ENCODE data around the gene CDC34. TPM values are rescaled to one million over a fixed set of nuclear protein-coding genes. Genes with fewer than 3 reads are reported as not detected.

Gene CDC34
- polyA plus RNA-seq, 1 donor: 69.0 TPM

DNA sequence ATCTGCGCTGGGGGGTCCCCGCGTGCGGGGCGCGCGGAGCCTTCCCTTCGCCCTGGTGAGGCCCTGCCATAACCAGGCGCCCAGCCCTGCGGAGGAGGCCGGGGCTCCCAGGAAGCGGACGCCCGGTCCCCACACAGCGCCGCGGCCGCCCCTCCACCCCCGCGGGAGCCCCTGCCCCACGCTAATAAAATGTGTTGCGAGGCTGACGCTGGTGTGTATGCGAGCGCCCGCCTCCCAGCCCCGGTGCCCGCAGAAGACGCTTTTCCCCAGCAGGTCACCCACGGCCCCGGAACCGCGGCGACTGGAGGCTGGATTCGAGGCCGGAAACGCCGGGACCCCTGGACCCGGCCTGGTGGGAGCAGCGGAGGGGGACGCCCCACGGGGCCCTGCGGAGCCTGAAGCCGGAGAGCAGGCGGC, 12.1 kb upstream of the CDC34 start:
- no peak for DNase-seq (ENCODE audit: low read depth)

DNA sequence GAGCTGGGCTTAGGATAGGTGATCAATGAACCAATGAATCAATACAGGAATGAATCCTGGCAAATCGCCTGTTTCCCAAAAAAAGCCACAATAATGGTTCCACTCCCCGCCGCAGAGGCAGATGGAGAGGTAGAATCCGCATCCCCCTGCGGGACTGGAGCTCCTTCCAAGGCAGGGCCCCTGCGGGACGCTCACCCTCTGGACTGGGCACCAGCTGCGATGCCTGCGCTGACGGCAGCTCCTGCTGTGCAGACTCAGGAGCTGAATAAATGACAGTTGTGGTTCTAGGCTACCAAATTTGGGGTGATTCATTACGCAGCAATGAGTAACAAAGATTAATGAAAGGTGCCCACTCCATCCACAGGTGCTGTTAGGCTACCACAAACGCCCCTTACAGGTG, 8.8 kb upstream of the CDC34 start:
- DNase-seq (ENCODE audit: low read depth): no peak

DNA sequence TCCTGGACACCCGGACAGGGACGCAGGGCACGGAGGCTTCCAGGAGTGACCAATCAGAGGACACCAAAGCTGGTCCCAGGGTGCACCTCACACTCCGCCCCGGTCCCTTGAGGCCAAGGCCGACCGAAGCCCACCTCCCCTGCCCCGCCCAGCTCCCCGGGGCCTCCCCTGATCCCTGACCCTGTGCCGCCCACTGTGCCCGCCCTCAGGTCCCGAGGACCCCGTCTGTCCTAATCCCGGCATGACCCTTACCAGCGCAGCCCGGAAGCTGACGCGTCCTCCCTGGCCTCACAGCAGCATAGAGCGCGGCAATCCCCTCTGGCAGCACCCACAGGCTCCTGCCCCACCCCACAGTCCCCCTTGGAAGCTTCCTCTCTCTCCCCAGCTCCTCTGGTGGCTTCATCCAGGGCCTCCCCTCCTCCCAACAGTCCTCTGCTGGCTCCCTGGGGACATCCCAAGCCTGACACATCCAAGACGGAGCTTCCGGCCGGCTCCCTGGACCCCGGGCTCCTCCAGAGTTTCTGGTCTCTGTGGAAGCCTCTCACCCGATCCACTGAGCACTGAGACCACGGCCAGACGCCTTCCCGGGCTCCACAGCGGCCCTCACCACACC, 7.4 kb upstream of the CDC34 start:
- no peak for DNase-seq (ENCODE audit: low read depth)

DNA sequence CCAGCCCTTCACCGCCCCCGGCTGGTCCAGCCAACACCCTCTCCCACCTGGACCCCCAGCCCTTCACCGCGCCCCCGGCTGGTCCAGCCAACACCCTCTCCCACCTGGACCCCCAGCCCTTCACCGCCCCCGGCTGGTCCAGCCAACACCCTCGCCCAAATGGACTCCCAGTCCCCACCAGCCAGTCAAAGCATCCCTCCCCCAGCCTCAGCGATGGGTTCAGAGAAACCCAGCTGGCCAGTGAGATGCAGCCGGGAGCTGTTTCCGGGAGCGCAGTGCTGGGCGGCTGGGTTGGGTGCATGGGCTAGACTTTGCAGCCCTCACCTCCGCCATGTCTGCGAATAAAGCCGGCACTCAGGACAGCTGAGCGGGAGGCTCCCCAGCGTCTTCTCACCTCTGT, 6.5 kb upstream of the CDC34 start:
- no peak for DNase-seq (ENCODE audit: low read depth)

DNA sequence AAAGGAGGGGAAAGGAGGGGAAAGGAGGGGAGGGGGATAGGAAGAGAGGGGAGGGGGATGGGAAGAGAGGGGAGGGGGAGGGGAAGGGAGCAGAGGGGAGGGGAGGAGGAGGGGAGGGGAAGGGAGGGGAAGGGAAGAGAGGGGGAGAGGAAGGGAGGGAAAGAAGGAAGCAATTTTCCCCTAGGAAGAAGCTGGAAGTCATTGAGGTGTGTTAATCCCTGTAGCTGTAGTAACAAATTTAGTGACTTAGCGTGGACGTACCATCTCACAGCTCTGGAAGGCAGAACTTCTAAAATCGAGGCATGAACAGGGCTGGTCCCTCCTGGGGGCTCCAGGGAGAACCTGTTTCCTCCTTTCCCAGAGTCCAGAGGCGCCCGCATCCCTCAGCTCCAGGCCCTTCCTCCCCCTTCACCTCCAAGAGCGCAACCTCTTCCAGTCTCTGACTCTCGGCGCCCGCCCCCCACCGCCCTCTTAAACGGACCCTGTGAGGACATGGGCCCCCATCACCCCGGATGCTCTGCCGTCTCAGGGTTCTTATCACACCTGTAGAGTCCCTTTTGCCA, 5.6 kb upstream of the CDC34 start:
- DNase-seq (ENCODE audit: low read depth): no peak

DNA sequence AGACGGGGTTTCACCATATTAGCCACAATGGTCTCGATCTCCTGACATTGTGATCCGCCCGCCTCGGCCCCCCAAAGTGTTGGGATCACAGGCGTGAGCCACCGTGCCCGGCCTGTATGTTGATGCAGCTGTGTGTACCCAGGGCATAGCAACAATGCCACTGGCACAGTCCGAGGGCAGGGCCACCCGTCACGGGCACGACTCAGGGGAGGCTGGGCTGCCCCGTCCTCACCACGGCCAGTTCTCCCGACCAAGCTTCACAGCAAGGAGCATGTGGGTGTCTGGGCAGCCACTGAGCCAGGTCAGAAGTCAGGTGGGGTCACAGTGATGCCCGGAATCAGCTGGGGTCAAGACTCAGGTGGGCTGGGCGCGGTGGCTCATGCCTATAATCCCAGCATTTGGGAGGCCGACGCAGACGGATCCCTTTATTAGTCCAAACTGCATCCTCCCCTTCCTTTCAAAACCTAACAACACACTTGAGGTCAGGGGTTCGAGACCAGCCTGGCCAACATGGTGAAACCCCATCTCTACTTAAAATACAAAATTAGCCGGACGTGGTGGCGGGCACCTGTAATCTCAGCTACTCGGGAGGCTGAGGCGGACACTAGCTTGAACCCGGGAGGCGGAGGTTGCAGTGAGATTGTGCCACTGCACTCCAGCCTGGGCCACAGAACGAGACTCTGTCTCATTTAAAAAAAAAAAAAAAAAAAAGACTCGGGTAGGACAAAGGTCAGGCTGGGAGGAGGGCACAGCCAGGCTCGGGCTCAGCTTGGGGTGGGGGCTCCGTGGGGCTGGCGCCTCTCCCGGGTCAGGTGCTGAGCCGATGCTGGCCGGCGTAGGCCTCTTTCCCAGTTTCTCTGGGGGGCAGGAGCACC, 1.2 kb upstream of the CDC34 start:
- DNase-seq (ENCODE audit: low read depth): no peak

DNA sequence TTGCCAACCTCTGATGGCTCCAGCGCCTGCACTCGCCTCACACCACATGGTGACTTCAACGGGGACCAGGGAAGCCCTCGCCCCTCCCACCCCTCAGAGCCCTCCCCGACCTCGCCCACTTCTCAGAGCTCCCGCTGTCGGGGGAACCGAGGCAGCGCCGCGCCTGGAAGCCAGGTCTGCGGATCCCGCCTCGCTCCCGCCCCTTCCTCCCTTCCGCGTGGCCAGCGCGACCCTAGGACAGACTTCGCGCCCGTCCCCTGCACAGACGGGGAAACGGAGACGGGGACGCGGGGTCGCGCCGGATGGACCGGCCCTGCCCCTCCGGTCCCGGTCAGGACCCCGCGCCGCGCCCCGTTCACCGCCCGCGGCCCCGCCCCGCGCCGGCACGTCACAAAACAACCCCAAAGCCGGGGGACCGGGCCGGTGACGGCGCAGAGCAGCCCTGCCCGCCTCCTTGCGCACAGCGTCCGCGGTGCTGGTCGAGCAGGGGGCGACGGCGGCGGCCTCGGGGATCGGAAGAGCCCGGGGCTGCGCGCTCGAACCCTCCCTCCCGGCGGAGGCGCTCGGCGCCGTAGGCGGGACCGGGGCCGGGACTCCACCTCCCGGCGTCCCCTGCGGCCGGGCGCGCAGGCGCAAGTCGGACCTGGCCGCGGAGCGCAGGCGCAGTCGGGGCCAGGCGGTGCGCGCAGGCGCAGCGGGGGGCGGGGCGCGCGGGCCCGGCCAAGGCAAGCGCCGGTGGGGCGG, 379 bp upstream of the CDC34 start:
- DNase-seq (ENCODE audit: low read depth): no peak

DNA sequence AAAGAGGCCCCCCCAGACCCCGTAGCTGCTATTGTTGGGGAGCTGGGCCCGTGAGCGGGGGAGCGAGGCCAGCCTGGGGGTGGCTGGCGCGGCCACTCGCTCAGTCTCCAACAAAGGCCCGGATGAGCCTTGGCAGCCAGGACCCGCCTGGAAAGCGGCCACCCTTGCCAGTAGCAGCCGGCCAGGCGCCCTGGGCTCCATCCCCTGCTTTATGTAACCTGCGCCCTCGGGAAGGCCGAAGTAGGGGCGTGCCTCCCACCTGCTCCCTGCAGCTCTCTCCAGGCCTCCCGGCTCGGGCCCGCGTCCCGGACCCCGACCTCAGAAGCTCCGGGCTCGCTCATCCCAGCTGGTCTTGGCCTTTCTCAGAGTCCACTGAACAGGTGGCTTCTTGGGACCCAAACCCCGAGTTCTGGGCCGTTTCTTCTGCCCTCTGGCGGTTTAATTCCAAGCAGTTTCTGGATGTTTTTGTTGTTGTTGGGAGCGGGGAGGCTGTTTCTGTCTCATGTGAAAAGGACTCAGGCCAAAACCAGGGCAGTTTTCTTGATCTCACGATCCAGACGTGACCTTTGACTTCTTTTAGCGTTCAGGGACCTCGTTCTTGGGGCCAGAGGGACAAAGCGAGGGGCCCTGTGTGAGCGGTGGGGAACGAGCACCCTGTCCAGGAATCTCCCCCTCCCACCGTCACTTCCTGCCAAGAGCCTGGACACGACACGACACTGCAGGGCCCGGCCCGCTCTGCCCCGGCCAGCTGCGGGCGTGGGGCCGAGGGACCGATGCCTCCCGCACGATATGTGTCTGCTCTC, 1.2 kb downstream of the CDC34 start:
- no peak for DNase-seq (ENCODE audit: low read depth)

DNA sequence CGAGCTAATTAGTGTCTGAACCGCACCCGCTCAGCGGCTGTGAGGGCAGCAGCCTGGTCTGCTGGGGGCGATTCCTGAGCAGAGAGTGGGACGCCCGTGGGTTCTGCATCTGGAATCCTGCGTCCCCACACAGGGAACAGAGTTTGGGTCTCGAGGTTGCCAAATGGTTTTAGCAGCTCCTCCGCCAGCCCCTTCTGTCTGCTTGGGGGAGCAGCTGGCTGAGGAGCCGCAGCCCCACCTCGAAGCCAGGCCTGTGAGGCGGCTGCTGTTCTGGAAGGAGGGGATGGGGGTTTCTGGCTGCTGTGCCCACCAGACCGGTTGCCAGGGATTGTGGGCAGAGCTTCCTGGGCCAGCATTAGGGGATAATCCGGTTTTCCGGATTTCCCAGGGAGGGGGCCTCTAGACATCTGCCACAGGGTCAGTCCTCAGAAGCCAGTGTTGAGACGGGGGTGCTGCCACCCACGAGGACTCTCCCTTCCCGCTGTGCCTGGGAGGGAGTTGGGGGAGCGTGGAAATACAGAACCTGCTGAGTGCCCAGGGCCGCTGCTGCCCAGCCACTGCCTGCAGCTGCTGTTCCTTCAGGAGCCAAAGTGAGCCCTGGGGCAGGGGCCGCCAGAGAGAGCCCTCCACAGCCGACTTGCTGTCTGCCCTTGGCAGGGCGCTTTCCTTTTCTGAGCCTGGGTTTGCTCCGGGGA, 2.0 kb downstream of the CDC34 start:
- no peak for DNase-seq (ENCODE audit: low read depth)

DNA sequence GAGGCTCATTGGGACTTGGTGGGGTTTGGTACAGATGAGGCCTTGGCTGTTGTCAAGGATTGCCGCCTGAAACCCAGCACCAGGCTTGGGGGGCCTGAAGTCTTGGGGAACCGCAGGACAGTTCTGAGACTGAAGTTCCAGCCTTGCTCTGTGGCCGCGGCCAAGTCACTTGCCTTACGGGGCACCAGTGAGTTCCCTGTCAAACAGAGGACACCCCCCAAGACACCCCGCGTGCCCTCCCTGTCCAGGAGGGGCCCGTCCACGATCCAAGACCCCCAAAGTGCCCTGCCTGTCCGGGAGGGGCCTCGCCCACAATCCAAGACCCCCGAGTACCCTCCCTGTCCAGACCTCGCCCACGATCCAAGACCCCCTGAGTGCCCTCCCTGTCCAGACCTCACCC, 2.5 kb downstream of the CDC34 start:
- DNase-seq (ENCODE audit: low read depth): no peak

DNA sequence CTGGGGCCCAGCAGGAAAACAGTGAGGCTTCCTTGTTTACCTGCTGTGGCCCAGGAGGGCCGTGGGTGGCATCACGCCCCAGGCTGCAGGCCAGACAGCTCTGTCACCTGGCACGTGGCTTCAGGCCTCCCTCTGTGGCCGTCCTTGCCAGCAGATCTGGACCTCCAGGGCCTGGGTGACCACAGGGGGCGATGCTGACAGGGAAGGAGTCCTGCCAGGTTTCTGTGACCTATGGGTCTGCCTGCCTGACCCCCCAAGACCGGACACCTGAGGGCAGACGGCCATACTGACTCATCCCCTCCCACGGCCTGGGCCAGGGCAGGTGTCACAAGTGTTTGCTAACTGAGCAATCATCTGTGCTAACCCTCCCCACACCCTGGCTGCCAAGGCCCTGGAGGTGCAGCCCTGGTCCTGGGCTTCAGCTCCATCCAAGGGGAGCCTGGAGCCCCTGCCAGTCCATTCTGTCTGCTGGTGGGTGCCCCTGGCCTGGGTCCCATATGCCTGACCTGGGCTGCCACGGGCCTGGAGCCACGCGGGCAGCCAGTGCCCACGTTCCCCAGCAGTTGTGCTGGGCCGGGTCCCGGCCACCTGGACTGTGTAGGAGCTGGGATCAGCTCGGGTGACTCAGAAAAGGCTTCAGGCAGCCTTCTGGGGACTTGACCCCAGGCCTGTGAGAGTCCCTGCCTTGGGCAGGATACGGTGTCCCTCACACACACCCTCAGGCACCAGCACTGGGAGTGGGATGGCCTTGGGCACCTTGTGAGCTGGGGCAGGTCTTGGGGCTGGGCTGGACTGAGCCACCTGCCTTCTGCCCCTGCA, 3.7 kb downstream of the CDC34 start:
- DNase-seq (ENCODE audit: low read depth): no peak

DNA sequence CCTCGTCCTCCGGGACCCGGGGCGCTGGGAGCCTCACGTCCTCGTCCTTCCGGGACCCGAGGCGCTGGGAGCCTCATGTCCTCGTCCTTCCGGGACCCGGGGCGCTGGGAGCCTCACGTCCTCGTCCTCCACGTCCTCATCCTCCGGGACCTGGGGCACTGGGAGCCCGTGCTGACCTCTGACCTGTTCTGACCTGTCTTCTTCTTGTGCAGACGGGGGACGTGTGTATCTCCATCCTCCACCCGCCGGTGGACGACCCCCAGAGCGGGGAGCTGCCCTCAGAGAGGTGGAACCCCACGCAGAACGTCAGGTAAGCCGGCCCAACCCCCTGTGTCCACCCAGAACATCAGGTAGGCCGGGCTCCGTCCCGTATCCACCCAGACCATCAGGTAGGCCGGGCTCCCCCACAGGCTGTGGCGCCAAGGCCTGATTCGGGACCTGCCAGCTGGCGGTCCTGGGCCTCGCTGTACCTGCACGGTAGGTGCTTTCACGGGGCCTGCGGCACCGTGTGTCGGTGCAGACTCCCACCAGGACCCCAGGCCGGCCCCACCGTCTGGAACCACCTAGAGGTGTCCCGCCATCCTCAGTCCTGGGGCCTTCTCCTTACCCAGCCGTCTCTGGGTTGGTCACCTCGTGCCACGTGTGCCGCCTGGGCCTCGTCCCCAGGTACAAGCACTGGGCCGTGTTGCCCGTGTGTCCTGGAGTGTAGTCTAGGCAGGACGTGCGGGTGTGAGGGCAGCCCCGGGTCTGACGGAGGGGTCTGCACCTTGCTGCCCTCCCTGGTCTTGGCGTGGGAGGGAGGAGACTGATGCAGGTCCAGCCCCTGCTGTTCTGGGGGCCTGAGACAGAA, 4.7 kb downstream of the CDC34 start:
- DNase-seq (ENCODE audit: low read depth): no peak

DNA sequence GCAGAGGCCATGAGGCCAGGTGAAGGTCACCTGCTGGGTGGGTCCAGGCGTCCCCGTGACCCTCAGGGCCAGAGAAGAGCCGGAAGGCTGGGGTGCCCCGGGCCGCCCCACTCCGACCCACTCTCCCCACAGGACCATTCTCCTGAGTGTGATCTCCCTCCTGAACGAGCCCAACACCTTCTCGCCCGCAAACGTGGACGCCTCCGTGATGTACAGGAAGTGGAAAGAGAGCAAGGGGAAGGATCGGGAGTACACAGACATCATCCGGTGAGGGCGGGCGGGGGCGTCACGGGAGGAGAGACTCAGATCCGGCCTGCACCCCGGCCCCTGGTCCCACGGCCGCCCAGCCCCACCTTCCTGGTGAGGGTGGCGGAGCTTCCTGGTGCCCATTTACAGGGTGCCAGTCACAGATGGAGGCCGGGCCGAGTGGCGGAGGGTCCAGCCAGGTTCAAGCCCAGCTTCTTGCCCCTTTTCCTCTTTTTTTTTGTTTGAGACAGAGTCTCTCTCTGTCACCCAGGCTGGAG, 5.4 kb downstream of the CDC34 start:
- no peak for DNase-seq (ENCODE audit: low read depth)

DNA sequence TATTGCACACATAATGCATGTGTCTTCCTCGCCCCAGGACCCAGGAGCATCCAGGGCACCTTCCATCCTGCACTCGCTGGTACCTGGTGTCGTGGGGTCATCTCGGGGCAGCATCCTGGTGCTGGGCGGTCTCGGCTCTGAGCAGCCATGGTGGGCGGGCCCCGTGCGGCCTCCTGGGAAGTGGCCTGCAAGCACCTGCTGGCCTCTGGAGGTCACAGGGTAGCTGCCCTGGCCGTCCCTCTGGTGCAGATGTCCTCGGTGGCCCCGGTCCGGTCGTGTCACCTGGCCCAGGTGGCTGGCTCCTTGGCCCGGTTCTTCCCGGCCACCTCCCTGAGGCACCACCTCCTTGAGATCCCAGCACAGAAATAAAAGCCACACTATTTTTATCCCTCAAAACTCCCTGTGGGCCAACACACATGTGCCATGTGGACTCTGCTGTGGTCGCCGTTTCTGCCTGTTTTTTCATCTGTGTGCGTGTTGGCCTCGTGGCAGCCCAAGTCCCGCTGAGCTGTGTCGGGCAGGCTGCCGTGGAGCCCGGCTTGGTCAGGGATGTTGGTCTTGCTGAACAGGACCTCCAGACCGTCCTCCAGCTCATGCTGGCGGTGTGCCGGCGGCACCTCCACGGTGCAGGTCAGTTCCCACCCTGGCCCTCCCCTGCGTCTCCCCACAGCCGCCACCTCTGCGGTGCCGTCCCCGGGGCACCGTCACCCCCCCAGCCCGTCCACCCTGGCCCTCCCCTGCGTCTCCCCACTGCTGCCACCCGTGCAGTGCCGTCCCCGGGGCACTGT, 7.3 kb downstream of the CDC34 start:
- DNase-seq (ENCODE audit: low read depth): no peak

DNA sequence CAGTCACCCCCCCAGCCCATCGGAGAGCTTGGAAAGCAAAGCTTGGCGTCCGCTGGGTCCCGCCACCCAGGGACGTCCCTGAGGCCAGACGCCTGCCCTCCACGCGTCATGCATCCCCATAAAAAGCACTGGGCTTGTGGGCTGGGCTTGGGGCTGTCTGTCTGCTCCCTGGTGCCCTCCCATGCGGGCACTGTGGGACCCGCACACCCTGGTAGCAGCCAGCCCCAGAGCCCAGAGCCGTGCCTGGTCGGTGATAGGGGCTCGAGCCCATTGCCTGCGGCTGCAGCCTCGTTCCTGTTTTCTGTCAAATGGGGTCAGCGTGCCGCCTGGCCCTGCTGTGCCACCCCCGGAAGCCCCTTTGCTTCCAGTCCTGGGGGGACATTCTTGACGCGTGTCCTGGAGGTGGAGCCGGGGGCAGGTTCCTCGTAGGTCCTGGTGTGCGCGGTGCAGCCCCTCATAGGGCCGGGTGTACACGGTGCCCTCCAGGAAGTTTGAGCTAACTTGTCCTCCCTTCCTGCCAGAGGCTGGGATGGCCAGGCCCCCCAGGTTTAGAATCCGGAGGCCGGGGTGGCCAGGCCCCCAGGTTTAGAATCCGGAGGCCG, 8.0 kb downstream of the CDC34 start:
- DNase-seq (ENCODE audit: low read depth): no peak

DNA sequence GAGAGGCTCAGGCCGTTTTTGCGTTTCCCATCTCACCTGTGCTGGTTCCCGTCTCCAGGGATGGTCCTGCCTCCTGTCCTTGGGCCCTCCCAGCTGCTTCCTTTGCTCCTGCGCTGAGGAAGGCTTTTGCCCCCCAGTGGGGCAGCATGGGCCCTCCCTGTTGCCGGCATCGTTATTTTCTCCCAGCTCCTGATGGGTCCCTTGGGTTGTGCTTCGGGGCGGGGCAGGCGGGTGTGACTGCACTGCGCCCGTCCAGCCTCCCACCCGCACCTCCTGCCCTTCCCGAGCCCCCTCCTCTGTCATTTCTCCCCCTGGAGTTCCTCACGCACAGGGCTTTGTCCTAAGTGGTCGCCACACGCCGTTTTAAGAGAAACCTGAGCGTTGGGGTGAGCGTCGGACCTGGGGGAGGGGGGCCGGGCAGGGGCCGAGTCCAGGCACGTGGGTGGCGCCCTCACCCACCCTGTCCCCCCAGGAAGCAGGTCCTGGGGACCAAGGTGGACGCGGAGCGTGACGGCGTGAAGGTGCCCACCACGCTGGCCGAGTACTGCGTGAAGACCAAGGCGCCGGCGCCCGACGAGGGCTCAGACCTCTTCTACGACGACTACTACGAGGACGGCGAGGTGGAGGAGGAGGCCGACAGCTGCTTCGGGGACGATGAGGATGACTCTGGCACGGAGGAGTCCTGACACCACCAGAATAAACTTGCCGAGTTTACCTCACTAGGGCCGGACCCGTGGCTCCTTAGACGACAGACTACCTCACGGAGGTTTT, 9.5 kb downstream of the CDC34 start:
- DNase-seq (ENCODE audit: low read depth): no peak

DNA sequence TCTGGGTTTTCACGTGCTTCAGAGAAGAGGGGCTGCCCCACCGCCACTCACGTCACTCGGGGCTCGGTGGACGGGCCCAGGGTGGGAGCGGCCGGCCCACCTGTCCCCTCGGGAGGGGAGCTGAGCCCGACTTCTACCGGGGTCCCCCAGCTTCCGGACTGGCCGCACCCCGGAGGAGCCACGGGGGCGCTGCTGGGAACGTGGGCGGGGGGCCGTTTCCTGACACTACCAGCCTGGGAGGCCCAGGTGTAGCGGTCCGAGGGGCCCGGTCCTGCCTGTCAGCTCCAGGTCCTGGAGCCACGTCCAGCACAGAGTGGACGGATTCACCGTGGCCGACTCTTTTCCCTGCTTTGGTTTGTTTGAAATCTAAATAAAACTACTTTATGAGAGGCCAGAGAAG, 10.1 kb downstream of the CDC34 start:
- DNase-seq (ENCODE audit: low read depth): no peak
